SK-N-MC (cell line): ENCODE measurements around the gene SLC35E3.

Experiments used
- DNase-seq: peaks from one replicate; pipeline ENCODE4 v3.0.0-alpha.2; 2011; ENCODE audit warnings: low read depth, low spot score
- H3K27ac ChIP-seq: fragments of 200-600 bp; sonication (generic); 2 replicates; pipeline ENCODE4 v1.5.1; 2016; ENCODE audit warnings: mixed run types
- H3K36me3 ChIP-seq: fragments of 200-600 bp; sonication (generic); 2 replicates; pipeline ENCODE4 v1.6.1; 2017; ENCODE audit warnings: antibody characterized with exemption, low read length, mixed read lengths; ENCODE audit not compliant: insufficient read depth
- H3K4me3 ChIP-seq: fragments of 200-600 bp; sonication (generic); 2 replicates; pipeline ENCODE4 v1.5.1; 2016
- H3K9ac ChIP-seq: fragments of 200-600 bp; sonication (generic); 2 replicates; pipeline ENCODE4 v1.8.0; 2017; ENCODE audit warnings: mixed run types, mixed read lengths; ENCODE audit not compliant: insufficient read length
- H3K9me3 ChIP-seq: fragments of 200-600 bp; sonication (generic); 2 replicates; pipeline ENCODE4 v1.6.1; 2017; ENCODE audit warnings: low read depth, mild to moderate bottlenecking, antibody characterized with exemption, low read length, moderate library complexity, mixed read lengths
- EZH2 ChIP-seq: fragments of 200-600 bp; sonication (generic); IDR thresholded peaks from one replicate; pipeline ENCODE4 v1.6.1; 2017; ENCODE audit warnings: antibody characterized with exemption
- FOXP2 ChIP-seq: optimal IDR thresholded peaks from 2 replicates; pipeline ENCODE3; 2011; ENCODE audit warnings: mild to moderate bottlenecking, moderate library complexity; ENCODE audit not compliant: insufficient read depth; ENCODE audit errors: extremely low read length, control extremely low read depth
- POLR2AphosphoS5 ChIP-seq: IDR thresholded peaks from 2 replicates; pipeline ENCODE4 v1.6.1; 2012; ENCODE audit warnings: mild to moderate bottlenecking, low read depth, low read length, borderline replicate concordance

SLC35E3 gene

GRCh38 chr12:68824597-68825250, 78.7 kb downstream of the SLC35E3 start:
- Histone ChIP-seq H3K27ac (no peak overlapping the region), H3K9me3 (no peaks in the 10 kb centered on the region), H3K4me3 (no peak overlapping the region), H3K36me3 (peaks cover 93% of the 10 kb centered on the region), H3K9ac (no peak overlapping the region)
- no peak for DNase-seq
- TF ChIP-seq EZH2 (no peak), FOXP2 (no peak), POLR2AphosphoS5 (no peak)

- no peak overlapping the region for H3K4me3 ChIP-seq
- no peak overlapping the region for H3K27ac ChIP-seq
- no peak overlapping the region for H3K9ac ChIP-seq
- no peak for TF ChIP-seq EZH2
- TF ChIP-seq FOXP2: no peak
- no peak for TF ChIP-seq POLR2AphosphoS5
- no peak for DNase-seq
- H3K36me3 ChIP-seq: peaks cover 94% of the 10 kb centered on the region
- H3K9me3 ChIP-seq: no peaks in the 10 kb centered on the region
Observed at GRCh38 chr12:68825569-68826217, 79.7 kb downstream of the SLC35E3 start.

GRCh38 chr12:68827895-68828671, 82.1 kb downstream of the SLC35E3 start:
- no peak overlapping the region for H3K27ac ChIP-seq
- no peak overlapping the region for H3K4me3 ChIP-seq
- no peaks in the 10 kb centered on the region for H3K9me3 ChIP-seq
- TF ChIP-seq POLR2AphosphoS5 (no peak), EZH2 (no peak), FOXP2 (no peak)
- DNase-seq: no peak
- H3K36me3 ChIP-seq: peaks cover 91% of the 10 kb centered on the region
- no peak overlapping the region for H3K9ac ChIP-seq

GRCh38 chr12:68828672-68829068, 82.7 kb downstream of the SLC35E3 start:
- Histone ChIP-seq H3K27ac (no peak overlapping the region), H3K4me3 (no peak overlapping the region), H3K36me3 (peaks cover 88% of the 10 kb centered on the region), H3K9me3 (no peaks in the 10 kb centered on the region), H3K9ac (no peak overlapping the region)
- no peak for DNase-seq
- TF ChIP-seq EZH2: no peak
- TF ChIP-seq POLR2AphosphoS5: no peak
- no peak for TF ChIP-seq FOXP2
